Endometrium (tissue), 2 donors: ENCODE measurements around the gene MYOZ3.

Source experiments
- FAIRE-seq: peaks from 2 replicates; lab custom pipeline; 2012; peaks lifted over from hg19 to GRCh38; lab: Jason Lieb, UNC
- donor health status: control.
- donor health status: control.

Gene MYOZ3

GRCh38 chr5:150627731-150628545, 33.1 kb upstream of the MYOZ3 start:
- no peak for FAIRE-seq

- no peak for FAIRE-seq
Measured at GRCh38 chr5:150628936-150629485, 32.0 kb upstream of the MYOZ3 start.

GRCh38 chr5:150630016-150630415, 31.0 kb upstream of the MYOZ3 start:
- no peak for FAIRE-seq

- FAIRE-seq = no peak
Measured at GRCh38 chr5:150630461-150631325, 30.4 kb upstream of the MYOZ3 start.

- no peak for FAIRE-seq
Measured at GRCh38 chr5:150631326-150631701, 29.7 kb upstream of the MYOZ3 start.

GRCh38 chr5:150632305-150633160, 28.5 kb upstream of the MYOZ3 start:
- FAIRE-seq = no peak

GRCh38 chr5:150633429-150633828, 27.6 kb upstream of the MYOZ3 start:
- no peak for FAIRE-seq

- FAIRE-seq = no peak
Measured at GRCh38 chr5:150636391-150637244, 24.4 kb upstream of the MYOZ3 start.

GRCh38 chr5:150637245-150638052, 23.6 kb upstream of the MYOZ3 start:
- no peak for FAIRE-seq

GRCh38 chr5:150638053-150638444, 23.0 kb upstream of the MYOZ3 start:
- FAIRE-seq = no peak

- no peak for FAIRE-seq
Measured at GRCh38 chr5:150638488-150639376, 22.3 kb upstream of the MYOZ3 start.

- FAIRE-seq = no peak
Measured at GRCh38 chr5:150639377-150639692, 21.7 kb upstream of the MYOZ3 start.

- no peak for FAIRE-seq
Measured at GRCh38 chr5:150639751-150640150, 21.3 kb upstream of the MYOZ3 start.

- FAIRE-seq = no peak
Measured at GRCh38 chr5:150640311-150641005, 20.6 kb upstream of the MYOZ3 start, which contains the start of gene SYNPO. Gene SYNPO, plus strand, starts transcription at chr5:150640660. Its CDS starts 7,616 bp downstream, at chr5:150648276.

- FAIRE-seq = no peak
Measured at GRCh38 chr5:150641006-150641570, 20.0 kb upstream of the MYOZ3 start.

- FAIRE-seq = no peak
Measured at GRCh38 chr5:150641824-150642566, 19.1 kb upstream of the MYOZ3 start.

GRCh38 chr5:150642567-150642927, 18.5 kb upstream of the MYOZ3 start:
- no peak for FAIRE-seq
